Colonic mucosa (tissue), 4 donors: Measurements from ENCODE around the gene FBXL16. TPM values are rescaled to one million over a fixed set of nuclear protein-coding genes. Genes with fewer than 3 reads are reported as not detected.

Source experiments
- DNase-seq: peaks from one replicate; pipeline ENCODE4 v3.0.0-alpha.2; 2020
- H3K27ac ChIP-seq: fragments of 200-600 bp; one replicate; pipeline ENCODE4 v1.8.0; 2021
- H3K27me3 ChIP-seq: fragments of 200-600 bp; one replicate; pipeline ENCODE4 v1.8.0; 2021
- H3K36me3 ChIP-seq: fragments of 200-600 bp; one replicate; pipeline ENCODE4 v1.8.0; 2021
- H3K4me1 ChIP-seq: fragments of 200-600 bp; one replicate; pipeline ENCODE4 v1.8.0; 2021; ENCODE audit warnings: mild to moderate bottlenecking
- H3K4me3 ChIP-seq: fragments of 200-600 bp; one replicate; pipeline ENCODE4 v1.8.0; 2021
- H3K9ac ChIP-seq, 2 donors: one replicate each; pipeline ENCODE4 v1.7.0; 2013; ENCODE audit warnings: control low read depth in 2 of 2, low read depth in 2 of 2, low read length in 2 of 2
- H3K9me3 ChIP-seq: fragments of 200-600 bp; one replicate; pipeline ENCODE4 v1.8.0; 2021
- CTCF ChIP-seq: fragments of 200-600 bp; IDR thresholded peaks from one replicate; pipeline ENCODE4 v1.8.0; 2022; ENCODE audit warnings: antibody characterized with exemption, mild to moderate bottlenecking
- intact Hi-C: fragments of 100-400 bp; cut with DNase I; formaldehyde crosslinking; loops from one replicate; pipeline ENCODE4 v1.14.1; 2022
- total RNA-seq, 2 donors: library from RNA; stranded (reverse); fragmentation: NEBNext Ultra II Directional in 1 of 2; extraction: Animal tissue kit (Norgen Biotek cat#: 25700) in 1 of 2; gene quantifications; one replicate each; pipeline ENCODE4 v1.2.1, GENCODE V29; 2021
- donor health status: healthy.
- donor health status: DM: no; HTN: no; CAD: no.
- donor health status: DM: no; HTN: no; CAD: no.

The FBXL16 gene
- total RNA-seq, 2 donors from 2014 or later, result 2.0 to 2.2 TPM

DNA sequence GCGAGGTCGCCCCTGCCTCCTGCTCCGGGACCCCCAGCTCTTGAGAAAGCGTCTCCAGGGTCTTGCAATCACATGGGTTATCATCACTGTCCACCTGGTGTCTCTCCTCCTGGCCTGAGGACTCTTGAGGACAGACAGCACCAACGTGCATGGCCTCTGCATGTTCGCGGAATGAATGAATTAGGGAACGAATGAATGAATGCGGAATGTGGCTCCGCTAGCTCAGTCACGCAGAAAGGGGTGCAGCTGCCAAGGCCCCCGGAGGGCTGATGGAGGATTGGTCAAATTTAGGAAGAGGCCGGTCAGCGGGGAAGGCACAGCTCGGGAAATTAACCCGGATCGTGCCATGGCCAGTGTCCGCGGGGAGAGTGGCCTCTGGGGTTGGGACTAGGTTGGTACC, 3.3 kb downstream of the FBXL16 start:
- no peak overlapping the region for H3K9ac ChIP-seq
- intact Hi-C loops, result no loop called here
- no peaks in the 10 kb centered on the region for H3K36me3 ChIP-seq
- TF ChIP-seq CTCF, result no peak
- H3K4me3 ChIP-seq, result no peak overlapping the region
- H3K4me1 ChIP-seq, result no peaks in the 10 kb centered on the region
- no peaks in the 10 kb centered on the region for H3K9me3 ChIP-seq
- H3K27ac ChIP-seq, result no peak overlapping the region
- peaks cover 70% of the 10 kb centered on the region for H3K27me3 ChIP-seq
- no peak for DNase-seq

- intact Hi-C loops, result no loop called here
- H3K27ac ChIP-seq, result no peak overlapping the region
- H3K9me3 ChIP-seq, result no peaks in the 10 kb centered on the region
- peak overlapping the region in 1 of 2 donors; percentile 35 for H3K9ac ChIP-seq
- peaks cover 2% of the 10 kb centered on the region for H3K4me1 ChIP-seq
- no peak for DNase-seq
- H3K36me3 ChIP-seq, result no peaks in the 10 kb centered on the region
- no peak overlapping the region for H3K4me3 ChIP-seq
- no peak for TF ChIP-seq CTCF
- H3K27me3 ChIP-seq, result peaks cover 57% of the 10 kb centered on the region
These were observed 4.7 kb downstream of the FBXL16 start for GRCh38 chr16:700684-701584.

DNA sequence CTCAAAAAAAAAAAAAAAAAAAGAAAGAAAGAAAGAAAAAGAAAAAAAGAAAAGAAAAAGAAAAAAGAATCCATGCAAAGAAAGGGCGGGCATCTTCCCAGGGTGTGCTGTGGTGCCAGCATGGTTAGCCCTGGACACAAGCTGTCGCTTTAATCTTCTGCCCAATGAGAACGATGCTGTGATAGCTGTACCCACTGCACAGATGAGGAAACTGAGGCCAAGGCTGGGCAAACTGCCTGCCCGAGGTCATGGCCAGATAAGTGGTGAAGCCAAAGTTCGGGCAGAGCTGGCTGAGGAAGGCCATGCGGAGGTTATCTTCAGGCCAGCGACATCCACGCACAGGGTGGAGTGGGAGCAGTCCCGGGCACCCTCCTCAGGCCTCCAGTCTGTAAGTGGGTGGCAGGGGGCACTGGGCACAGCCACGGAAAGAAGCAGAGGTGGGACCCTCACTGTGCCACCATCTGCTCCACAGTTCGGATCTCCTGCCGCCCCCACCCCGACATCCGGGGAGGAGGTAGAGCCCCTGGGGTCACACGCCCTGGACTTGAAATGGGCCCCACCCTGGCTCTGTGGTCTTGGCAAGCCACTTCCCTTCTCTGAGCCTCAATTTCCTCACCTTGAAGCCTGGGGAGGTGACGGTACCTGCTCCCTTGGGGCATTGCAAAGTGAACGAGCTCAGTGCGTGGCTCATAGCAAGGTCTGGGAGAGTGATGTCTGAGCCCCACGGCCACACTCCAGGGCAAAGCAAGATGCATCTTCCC, 6.5 kb downstream of the FBXL16 start:
- no peaks in the 10 kb centered on the region for H3K9me3 ChIP-seq
- no peak overlapping the region for H3K9ac ChIP-seq
- H3K4me3 ChIP-seq, result no peak overlapping the region
- H3K36me3 ChIP-seq, result no peaks in the 10 kb centered on the region
- intact Hi-C loops, result no loop called here
- no peak overlapping the region for H3K27ac ChIP-seq
- H3K4me1 ChIP-seq, result peaks cover 8% of the 10 kb centered on the region
- peaks cover 51% of the 10 kb centered on the region for H3K27me3 ChIP-seq
- no peak for TF ChIP-seq CTCF
- no peak for DNase-seq

DNA sequence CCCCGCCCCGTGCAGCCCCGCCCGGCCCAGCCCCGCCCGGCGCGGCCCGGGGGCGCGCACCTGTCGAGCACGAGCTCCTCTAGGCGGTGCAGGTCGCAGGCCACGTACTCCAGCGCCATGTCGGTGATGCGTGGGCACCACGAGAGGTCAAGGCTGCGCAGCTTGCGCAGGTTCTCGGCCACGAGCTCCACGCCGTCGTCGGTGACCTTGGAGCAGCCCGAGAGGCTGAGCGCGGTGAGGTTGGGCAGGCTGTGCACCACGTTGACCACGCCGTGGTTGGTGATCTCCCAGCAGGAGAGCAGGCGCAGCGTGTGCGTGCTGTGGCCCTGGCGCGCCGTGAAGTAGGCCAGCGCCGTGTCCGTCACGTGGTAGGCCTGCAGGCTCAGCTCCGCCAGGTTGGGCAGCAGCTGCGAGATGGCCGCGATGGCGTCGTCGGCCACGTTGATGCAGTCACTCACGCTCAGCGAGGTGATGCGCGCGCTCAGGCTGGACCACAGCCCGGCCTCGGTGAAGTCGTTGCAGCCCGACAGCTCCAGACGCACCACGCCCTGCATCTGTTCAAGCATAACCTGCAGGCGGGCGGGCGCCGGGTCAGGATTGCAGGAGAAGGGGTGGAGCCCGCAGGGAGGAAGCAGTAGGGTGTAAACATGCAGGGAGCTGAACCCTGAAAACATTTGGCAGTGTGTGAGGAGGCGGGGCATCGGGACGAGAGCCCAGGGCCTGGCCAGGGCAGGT, 10.1 kb downstream of the FBXL16 start:
- no peak for TF ChIP-seq CTCF
- H3K9ac ChIP-seq, result peak overlapping the region; percentile 26 to 39
- peak overlapping the region; percentile 9 for H3K4me3 ChIP-seq
- H3K36me3 ChIP-seq, result no peaks in the 10 kb centered on the region
- H3K27me3 ChIP-seq, result peaks cover 31% of the 10 kb centered on the region
- intact Hi-C loops, result no loop called here
- no peaks in the 10 kb centered on the region for H3K9me3 ChIP-seq
- peaks cover 8% of the 10 kb centered on the region for H3K4me1 ChIP-seq
- no peak overlapping the region for H3K27ac ChIP-seq
- peak; percentile 96 for DNase-seq

- Histone ChIP-seq H3K9me3 (no peaks in the 10 kb centered on the region), H3K27ac (no peak overlapping the region), H3K4me1 (peaks cover 8% of the 10 kb centered on the region), H3K9ac (no peak overlapping the region), H3K4me3 (peak overlapping the region; percentile 27), H3K27me3 (peaks cover 25% of the 10 kb centered on the region), H3K36me3 (no peaks in the 10 kb centered on the region)
- DNase-seq, result no peak
- TF ChIP-seq CTCF, result no peak
- intact Hi-C loops, result no loop called here
These were observed 10.7 kb downstream of the FBXL16 start for GRCh38 chr16:694863-695354.
